ENCODE data around the gene RALB.

DNA sequence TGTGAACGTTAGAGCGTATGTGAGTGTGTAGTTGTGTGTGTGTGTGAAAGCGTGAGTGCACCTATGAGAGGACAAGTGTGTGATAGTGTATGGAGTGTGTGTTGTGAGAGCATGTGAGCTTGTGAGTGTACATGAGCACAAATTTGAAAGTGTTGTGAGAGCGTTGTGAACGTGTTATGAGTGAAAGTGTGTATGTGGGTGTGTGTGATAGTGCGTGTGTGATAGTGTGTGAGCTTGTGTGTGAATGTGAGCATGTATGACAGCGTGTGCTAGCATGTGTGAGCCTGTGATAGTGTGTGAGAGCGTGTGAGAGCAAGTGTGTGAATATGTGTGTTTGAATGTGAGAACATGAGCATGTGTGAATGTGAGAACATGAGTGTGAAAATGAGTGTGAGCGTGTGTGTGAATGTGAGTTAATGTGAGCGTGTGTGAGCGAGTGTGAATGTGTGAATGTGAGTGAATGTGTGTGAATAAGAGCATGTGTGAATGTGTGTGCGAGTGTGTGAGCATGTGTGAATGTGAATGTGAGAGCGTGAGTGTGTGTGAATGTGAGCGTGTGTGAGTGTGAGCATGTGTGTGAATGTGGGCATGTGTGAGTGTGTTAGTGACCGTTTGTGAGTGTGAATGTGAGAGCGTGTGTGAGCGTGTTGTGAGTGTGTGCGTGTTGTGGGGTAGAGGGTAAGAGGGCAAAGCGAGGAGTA lies 25.0 kb downstream of the RALB start:
- no peak for TF ChIP-seq EZH2phosphoT487 (IDR thresholded peaks at IDR 0.05; ENCODE audit: low read depth)
- TF ChIP-seq, protein P1, sequence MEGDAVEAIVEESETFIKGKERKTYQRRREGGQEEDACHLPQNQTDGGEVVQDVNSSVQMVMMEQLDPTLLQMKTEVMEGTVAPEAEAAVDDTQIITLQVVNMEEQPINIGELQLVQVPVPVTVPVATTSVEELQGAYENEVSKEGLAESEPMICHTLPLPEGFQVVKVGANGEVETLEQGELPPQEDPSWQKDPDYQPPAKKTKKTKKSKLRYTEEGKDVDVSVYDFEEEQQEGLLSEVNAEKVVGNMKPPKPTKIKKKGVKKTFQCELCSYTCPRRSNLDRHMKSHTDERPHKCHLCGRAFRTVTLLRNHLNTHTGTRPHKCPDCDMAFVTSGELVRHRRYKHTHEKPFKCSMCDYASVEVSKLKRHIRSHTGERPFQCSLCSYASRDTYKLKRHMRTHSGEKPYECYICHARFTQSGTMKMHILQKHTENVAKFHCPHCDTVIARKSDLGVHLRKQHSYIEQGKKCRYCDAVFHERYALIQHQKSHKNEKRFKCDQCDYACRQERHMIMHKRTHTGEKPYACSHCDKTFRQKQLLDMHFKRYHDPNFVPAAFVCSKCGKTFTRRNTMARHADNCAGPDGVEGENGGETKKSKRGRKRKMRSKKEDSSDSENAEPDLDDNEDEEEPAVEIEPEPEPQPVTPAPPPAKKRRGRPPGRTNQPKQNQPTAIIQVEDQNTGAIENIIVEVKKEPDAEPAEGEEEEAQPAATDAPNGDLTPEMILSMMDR (IDR thresholded peaks at IDR 0.05; ENCODE audit: low read depth, low read length): no peak
